ENCODE measurements around the gene FOXP1. TPM values are rescaled to one million over a fixed set of nuclear protein-coding genes. Genes with fewer than 3 reads are reported as not detected.

The FOXP1 gene
- total and polyA plus RNA-seq, 9 of the 15 experiments (the other 6 are each of a cell fraction or from before 2014, with no cell fraction given) = 7.7 to 34.5 (median 13.7) TPM

DNA sequence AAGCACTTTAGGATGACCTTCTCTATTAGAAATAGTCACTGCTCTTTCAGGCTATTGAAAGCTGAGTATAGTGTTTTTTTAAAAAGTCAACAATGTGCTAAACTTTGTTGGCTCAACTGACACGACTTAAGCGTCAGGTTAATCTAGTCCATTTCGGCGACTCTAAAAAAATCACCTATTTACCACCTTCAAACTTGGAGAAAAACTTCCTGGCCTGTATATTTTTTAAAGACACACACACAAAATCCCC lies 517.8 kb downstream of the FOXP1 start:
- ChIA-PET CTCF (ENCODE audit: low intra/inter-chr PET ratio) (no interaction called here), POLR2A (no interaction called here)
- Histone ChIP-seq H2AFZ (ENCODE audit: low read depth, low read length) (peak overlapping the region; percentile 73), H3K4me2 (ENCODE audit: insufficient read depth, low read length) (peak overlapping the region; percentile 61; the same call in 1 of the 2 replicates), H3K9me1 (ENCODE audit: control insufficient read depth, insufficient read depth, low read length) (no peaks in the 10 kb centered on the region), H3K27me3 (ENCODE audit: control insufficient read depth in 2 of 2, insufficient read depth in 2 of 2, low read length in 2 of 2) (no peaks in the 10 kb centered on the region), H3K9me3 (replicated peaks; ENCODE audit: control insufficient read depth, insufficient read depth, low read depth, low read length) (no peaks in the 10 kb centered on the region), H3K79me2 (ENCODE audit: control insufficient read depth, insufficient read depth, low read length) (peaks cover 55% of the 10 kb centered on the region), H3K27ac (ENCODE audit: extremely low read depth, low read depth, low read length) (peak overlapping the region; percentile 68; the same call in 1 of the 3 replicates), H4K20me1 (replicated peaks; ENCODE audit: control insufficient read depth, insufficient read depth, low read length) (peaks cover 6% of the 10 kb centered on the region; the same call in 1 of the 2 replicates), H3K4me1 (replicated peaks in 1 of 2; ENCODE audit: control insufficient read depth in 2 of 2, insufficient read depth in 2 of 2, low read length in 2 of 2) (peaks cover 11 to 37% of the 10 kb centered on the region in 2 experiments; a peak in 4 of 5 replicates), H3K9ac (ENCODE audit: insufficient read depth in 1 of 2, low read depth in 2 of 2, low read length in 2 of 2) (0 out of 4 replicates have a peak overlapping the region, but pooled peaks of 1 of the 2 experiments have one; percentile 60), H3K4me3 (peak overlapping the region; percentile 47), H3K36me3 (ENCODE audit: control insufficient read depth, insufficient read depth, low read length) (no peaks in the 10 kb centered on the region)
- DNase-seq (ENCODE audit: extremely low read depth in 1 of 4, low spot score in 3 of 4) = no peak
- WGBS (ENCODE audit: insufficient coverage, low coverage, missing lambda C conversion rate) = 19% methylated on average over 4 of the region's 4 CpGs
- no peak for FAIRE-seq
- intact Hi-C loops (cut with micrococcal nuclease) (loop anchor here (10.0 kb wide), 1 partner anchor 519 kb away; the partner anchor contains the start of gene FOXP1), in situ Hi-C loops (cut with MboI) (no loop called here)
- TF ChIP-seq PHF20 (IDR thresholded peaks at IDR 0.05; ENCODE audit: partially characterized antibody) = no peak
- TF ChIP-seq FOXP1 (CRISPR knock-in tag; IDR thresholded peaks at IDR 0.05) = no peak
- TF ChIP-seq, protein P1, sequence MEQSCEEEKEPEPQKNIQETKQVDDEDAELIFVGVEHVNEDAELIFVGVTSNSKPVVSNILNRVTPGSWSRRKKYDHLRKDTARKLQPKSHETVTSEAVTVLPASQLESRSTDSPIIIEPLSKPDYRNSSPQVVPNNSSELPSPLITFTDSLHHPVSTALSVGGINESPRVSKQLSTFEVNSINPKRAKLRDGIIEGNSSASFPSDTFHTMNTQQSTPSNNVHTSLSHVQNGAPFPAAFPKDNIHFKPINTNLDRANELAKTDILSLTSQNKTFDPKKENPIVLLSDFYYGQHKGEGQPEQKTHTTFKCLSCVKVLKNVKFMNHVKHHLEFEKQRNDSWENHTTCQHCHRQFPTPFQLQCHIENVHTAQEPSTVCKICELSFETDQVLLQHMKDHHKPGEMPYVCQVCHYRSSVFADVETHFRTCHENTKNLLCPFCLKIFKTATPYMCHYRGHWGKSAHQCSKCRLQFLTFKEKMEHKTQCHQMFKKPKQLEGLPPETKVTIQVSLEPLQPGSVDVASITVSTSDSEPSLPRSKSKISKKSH (CRISPR knock-in tag; IDR thresholded peaks at IDR 0.05) = no peak
- no peak for TF ChIP-seq HDAC2 (IDR thresholded peaks at IDR 0.05)
- TF ChIP-seq HDAC8 (tag; IDR thresholded peaks at IDR 0.05) = no peak
- no TSS peak for BruUV-seq (replicated peaks)
- no peak for ATAC-seq
